ENCODE data around the gene TRIO.

The TRIO gene

DNA sequence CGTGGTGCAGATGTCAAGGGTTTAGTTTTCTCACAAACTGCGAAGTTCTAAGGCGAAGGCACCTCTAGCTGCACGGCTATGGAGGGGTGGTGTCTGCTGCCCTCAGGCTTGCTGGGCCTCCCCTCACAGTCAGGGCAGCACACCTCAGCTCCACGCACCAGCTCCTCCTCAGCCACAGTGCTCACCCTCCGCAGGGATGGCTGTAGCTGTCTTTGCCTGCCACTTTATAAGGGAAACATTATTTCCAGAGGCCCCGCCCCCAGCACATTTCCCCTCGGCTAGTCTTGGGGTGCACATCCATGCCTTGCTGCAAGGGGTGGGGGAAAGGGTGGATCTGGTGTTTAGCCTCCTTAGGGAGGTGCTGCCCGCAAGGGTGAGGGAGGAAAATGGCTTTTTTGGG, 154.6 kb downstream of the TRIO start:
- Histone ChIP-seq H3K4me2 (no peak overlapping the region), H3K4me3 (no peak overlapping the region), H4K20me1 (peaks cover 73% of the 10 kb centered on the region), H3K9me3 (no peaks in the 10 kb centered on the region), H3K27ac (no peak overlapping the region), H3K36me3 (peaks cover 96% of the 10 kb centered on the region), H3K9ac (no peak overlapping the region), H3K27me3 (no peaks in the 10 kb centered on the region), H3K4me1 (no peaks in the 10 kb centered on the region)
- no peak for TF ChIP-seq Cebpa-rat (IDR thresholded peaks at IDR 0.05)

DNA sequence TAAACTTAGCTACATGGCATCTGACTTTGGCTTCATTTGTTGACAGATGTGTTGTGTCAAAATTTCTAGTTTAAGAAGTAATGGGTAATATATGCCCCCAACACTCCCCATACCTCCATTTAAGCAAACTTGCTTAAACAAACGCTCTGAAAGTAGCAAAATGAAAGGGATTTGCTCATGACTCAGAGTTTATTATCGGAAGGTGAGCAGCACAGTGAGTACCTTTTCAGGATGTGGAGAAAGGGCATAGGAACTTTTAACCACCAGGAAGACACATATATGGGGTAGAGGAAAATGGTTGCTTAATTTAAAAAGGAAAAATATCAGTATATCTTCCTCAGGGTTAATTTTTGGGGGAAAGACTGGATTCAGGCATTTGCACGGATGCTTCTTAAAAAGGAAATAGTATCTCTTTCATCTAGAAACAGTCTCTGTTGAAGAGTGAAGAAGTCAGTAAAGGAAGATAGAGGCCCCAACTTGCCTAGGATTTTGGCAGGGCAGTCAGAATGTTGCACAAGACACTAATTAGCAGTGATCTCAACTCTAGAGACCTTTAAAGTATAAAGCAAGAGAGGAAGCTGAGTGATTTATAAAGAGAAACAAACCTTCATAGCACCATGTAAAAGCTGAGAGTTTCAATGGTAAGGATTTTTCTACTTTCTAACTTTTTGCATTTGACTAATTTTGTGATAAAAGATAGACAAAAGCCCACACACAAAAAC, 155.1 kb downstream of the TRIO start:
- Histone ChIP-seq H3K4me1 (no peaks in the 10 kb centered on the region), H3K36me3 (peaks cover 96% of the 10 kb centered on the region), H3K9me3 (no peaks in the 10 kb centered on the region), H4K20me1 (peaks cover 73% of the 10 kb centered on the region), H3K4me3 (no peak overlapping the region), H3K9ac (no peak overlapping the region), H3K4me2 (no peak overlapping the region), H3K27me3 (no peaks in the 10 kb centered on the region), H3K27ac (no peak overlapping the region)
- TF ChIP-seq Cebpa-rat (IDR thresholded peaks at IDR 0.05) = no peak

DNA sequence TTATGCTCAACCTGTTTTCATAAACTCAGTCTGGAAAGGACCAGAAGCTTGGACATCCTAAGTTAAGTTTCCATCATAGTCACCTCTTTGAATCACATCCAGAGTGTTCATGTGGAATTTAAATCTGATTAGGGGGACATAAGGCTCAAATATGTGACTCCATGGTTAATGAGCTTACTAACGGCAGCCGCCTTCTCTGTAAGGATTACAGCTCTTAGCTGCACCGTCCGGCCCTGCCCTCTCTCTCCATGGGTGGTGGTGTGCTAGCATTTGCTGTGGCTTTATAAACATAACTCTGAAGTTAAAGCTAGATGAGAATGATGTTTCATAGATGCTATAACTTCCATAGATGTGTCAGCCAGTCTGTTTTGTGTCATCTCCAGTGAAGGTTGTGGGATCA, 156.5 kb downstream of the TRIO start:
- H3K9me3 ChIP-seq = no peaks in the 10 kb centered on the region
- no peak overlapping the region for H3K4me3 ChIP-seq
- no peaks in the 10 kb centered on the region for H3K4me1 ChIP-seq
- peaks cover 84% of the 10 kb centered on the region for H4K20me1 ChIP-seq
- no peak for TF ChIP-seq Cebpa-rat (IDR thresholded peaks at IDR 0.05)
- no peak overlapping the region for H3K27ac ChIP-seq
- H3K36me3 ChIP-seq = peaks cover 99% of the 10 kb centered on the region
- no peaks in the 10 kb centered on the region for H3K27me3 ChIP-seq
- no peak overlapping the region for H3K4me2 ChIP-seq
- no peak overlapping the region for H3K9ac ChIP-seq

GRCh38 chr5:14301186-14301585, 158.0 kb downstream of the TRIO start:
- TF ChIP-seq Cebpa-rat (IDR thresholded peaks at IDR 0.05) = no peak
- Histone ChIP-seq H3K9me3 (no peaks in the 10 kb centered on the region), H3K4me1 (no peaks in the 10 kb centered on the region), H3K4me2 (no peak overlapping the region), H3K36me3 (peaks cover 99% of the 10 kb centered on the region), H3K27me3 (no peaks in the 10 kb centered on the region), H3K9ac (no peak overlapping the region), H4K20me1 (peaks cover 84% of the 10 kb centered on the region), H3K4me3 (no peak overlapping the region), H3K27ac (no peak overlapping the region)

DNA sequence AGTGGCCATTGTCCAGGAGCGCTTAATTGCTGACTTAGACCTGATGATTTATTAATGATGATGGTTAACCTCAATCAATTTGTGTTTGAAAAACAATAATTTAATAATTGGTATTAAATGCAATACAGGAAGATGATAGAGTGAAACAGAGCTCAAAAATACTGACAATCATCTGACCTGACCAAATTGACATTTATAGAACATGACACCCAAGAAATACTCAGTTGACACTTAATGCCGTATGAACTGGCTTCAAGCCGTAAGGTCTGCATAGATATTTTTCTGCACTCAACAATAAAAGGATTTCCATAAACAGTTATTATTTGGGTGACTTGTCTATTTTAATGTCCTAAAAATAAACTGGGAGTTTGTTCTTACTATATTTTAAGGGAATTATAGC, 159.2 kb downstream of the TRIO start:
- Histone ChIP-seq H3K27ac (no peak overlapping the region), H4K20me1 (peaks cover 83% of the 10 kb centered on the region), H3K27me3 (no peaks in the 10 kb centered on the region), H3K36me3 (peaks cover 99% of the 10 kb centered on the region), H3K4me3 (no peak overlapping the region), H3K4me1 (no peaks in the 10 kb centered on the region), H3K9ac (no peak overlapping the region), H3K4me2 (no peak overlapping the region), H3K9me3 (no peaks in the 10 kb centered on the region)
- TF ChIP-seq Cebpa-rat (IDR thresholded peaks at IDR 0.05) = no peak

- no peaks in the 10 kb centered on the region for H3K4me1 ChIP-seq
- H3K27me3 ChIP-seq = no peaks in the 10 kb centered on the region
- peaks cover 73% of the 10 kb centered on the region for H4K20me1 ChIP-seq
- no peak overlapping the region for H3K27ac ChIP-seq
- H3K36me3 ChIP-seq = peaks cover 97% of the 10 kb centered on the region
- H3K4me3 ChIP-seq = no peak overlapping the region
- TF ChIP-seq Cebpa-rat (IDR thresholded peaks at IDR 0.05) = no peak
- no peaks in the 10 kb centered on the region for H3K9me3 ChIP-seq
- H3K9ac ChIP-seq = no peak overlapping the region
- H3K4me2 ChIP-seq = no peak overlapping the region
These were observed 161.9 kb downstream of the TRIO start for GRCh38 chr5:14305045-14305444.

DNA sequence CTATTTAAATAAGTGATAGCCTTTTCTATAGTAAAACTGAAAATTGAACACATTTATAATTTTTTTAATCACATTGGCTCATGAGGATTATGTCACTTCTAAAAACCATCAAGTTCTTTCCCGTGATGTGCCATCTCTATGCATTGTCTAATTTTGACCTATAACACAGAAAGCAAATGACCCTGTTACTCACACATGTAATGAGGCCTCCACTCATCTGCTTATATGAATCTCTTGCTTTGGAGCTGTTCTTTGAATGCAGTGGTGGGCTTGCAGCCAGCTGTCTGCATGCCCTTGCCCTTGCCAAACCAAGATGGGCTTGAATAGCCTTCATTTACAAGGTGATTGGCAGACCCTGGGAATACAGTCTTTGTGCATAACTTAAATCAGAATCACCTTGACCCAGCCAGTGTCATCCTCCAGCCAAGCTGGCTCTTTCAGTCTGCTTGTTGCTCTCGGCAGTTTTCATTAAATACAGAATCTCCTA, 163.2 kb downstream of the TRIO start:
- Histone ChIP-seq H3K4me3 (no peak overlapping the region), H3K9ac (no peak overlapping the region), H3K27me3 (no peaks in the 10 kb centered on the region), H3K4me2 (no peak overlapping the region), H3K4me1 (no peaks in the 10 kb centered on the region), H3K36me3 (peaks cover 97% of the 10 kb centered on the region), H4K20me1 (peaks cover 73% of the 10 kb centered on the region), H3K9me3 (no peaks in the 10 kb centered on the region), H3K27ac (no peak overlapping the region)
- no peak for TF ChIP-seq Cebpa-rat (IDR thresholded peaks at IDR 0.05)

- TF ChIP-seq Cebpa-rat (IDR thresholded peaks at IDR 0.05) = no peak
- Histone ChIP-seq H3K4me1 (no peaks in the 10 kb centered on the region), H3K36me3 (peaks cover 98% of the 10 kb centered on the region), H3K9ac (no peak overlapping the region), H3K4me2 (no peak overlapping the region), H3K27ac (no peak overlapping the region), H3K9me3 (no peaks in the 10 kb centered on the region), H4K20me1 (peaks cover 72% of the 10 kb centered on the region), H3K27me3 (no peaks in the 10 kb centered on the region), H3K4me3 (no peak overlapping the region)
These were observed 165.4 kb downstream of the TRIO start for GRCh38 chr5:14308384-14309154.

DNA sequence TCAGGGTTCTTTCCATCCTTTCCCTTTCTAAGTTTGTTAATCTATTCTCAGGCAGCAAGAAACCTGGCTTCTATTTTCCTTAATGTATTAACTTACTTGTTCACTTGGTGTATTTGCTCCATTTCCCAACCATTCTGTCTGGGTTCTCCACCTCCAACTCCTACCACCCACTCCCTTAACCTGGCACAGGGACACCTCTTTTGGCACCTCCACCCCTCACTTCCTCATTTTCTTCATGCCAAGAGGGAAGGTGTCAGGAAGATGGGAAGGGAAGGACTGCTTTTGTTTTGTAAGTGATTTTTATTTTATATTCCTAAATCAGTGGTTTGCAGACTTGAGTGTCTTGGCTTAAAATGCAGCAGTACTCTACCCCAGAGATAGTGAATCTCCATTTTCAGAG, 166.1 kb downstream of the TRIO start:
- H3K9ac ChIP-seq = no peak overlapping the region
- no peak overlapping the region for H3K4me3 ChIP-seq
- H3K4me1 ChIP-seq = no peaks in the 10 kb centered on the region
- no peaks in the 10 kb centered on the region for H3K27me3 ChIP-seq
- TF ChIP-seq Cebpa-rat (IDR thresholded peaks at IDR 0.05) = no peak
- no peaks in the 10 kb centered on the region for H3K9me3 ChIP-seq
- peaks cover 96% of the 10 kb centered on the region for H3K36me3 ChIP-seq
- peaks cover 72% of the 10 kb centered on the region for H4K20me1 ChIP-seq
- no peak overlapping the region for H3K27ac ChIP-seq
- no peak overlapping the region for H3K4me2 ChIP-seq

DNA sequence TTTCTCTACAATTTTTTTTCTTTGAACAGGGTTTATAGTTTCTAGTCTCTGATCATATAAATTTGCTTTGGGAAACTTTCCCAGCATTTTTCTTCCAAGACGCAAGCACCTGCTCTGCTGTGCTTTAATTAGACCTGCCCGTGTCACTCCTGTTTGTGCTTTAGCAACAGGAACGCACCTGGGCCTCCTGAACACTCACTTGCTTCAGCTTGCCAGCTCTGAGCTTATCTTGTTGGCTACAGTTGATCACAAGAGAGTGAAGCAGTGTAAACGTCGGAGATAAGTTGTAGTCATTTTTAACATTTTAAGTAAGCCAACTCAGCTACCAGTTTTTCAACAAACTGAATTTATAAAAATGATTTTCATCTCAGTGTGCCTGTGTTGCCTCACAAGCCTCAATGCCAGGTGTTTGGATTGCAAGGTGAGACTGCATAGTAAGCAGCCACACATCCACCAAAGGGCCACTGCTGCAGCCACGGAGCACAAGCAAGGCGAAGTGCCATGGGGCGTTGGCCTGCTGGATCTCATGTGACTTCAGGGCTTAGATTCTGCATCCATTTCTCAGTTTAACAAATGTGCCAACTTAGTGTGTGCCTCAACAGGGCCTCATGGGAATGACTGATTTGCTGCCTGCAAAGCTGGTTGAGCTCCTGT, 166.9 kb downstream of the TRIO start:
- H3K4me3 ChIP-seq = no peak overlapping the region
- H3K9ac ChIP-seq = no peak overlapping the region
- H3K27ac ChIP-seq = no peak overlapping the region
- H3K27me3 ChIP-seq = no peaks in the 10 kb centered on the region
- no peaks in the 10 kb centered on the region for H3K4me1 ChIP-seq
- H3K4me2 ChIP-seq = no peak overlapping the region
- peaks cover 70% of the 10 kb centered on the region for H4K20me1 ChIP-seq
- no peak for TF ChIP-seq Cebpa-rat (IDR thresholded peaks at IDR 0.05)
- no peaks in the 10 kb centered on the region for H3K9me3 ChIP-seq
- H3K36me3 ChIP-seq = peaks cover 94% of the 10 kb centered on the region

All from BLaER1 (cell line).